Stimulated activated CD4-positive, alpha-beta T cell treated with anti-CD3 and anti-CD28 coated beads, TNF-alpha, amount 100 ng/mL, for 4 hours (primary cell): ENCODE results near the gene MRPL54.

ENCODE experiments used
- DNase-seq, 3 experiments: peaks; one replicate each; pipeline ENCODE4 v3.0.0-alpha.2; 2020; ENCODE audit warnings: low read depth in 3 of 3

MRPL54 gene

GRCh38 chr19:3762501-3763459 is at the start of gene MRPL54:
Gene MRPL54, plus strand, starts transcription at chr19:3762682. Its CDS starts 19 bp downstream, at chr19:3762701.
- DNase-seq: peak; percentile 98 to 99 (median 99)

- no peak for DNase-seq
Observed at GRCh38 chr19:3716147-3716668, 46.3 kb upstream of the MRPL54 start.

- no peak for DNase-seq
Observed at GRCh38 chr19:3719868-3720267, 42.6 kb upstream of the MRPL54 start.

GRCh38 chr19:3720349-3720917 is 42.0 kb upstream of the MRPL54 start:
- no peak for DNase-seq

GRCh38 chr19:3721131-3721886 is 41.2 kb upstream of the MRPL54 start:
- peak; percentile 77 to 79 (median 79) for DNase-seq

GRCh38 chr19:3721887-3722442 is 40.5 kb upstream of the MRPL54 start:
- DNase-seq: no peak

GRCh38 chr19:3722443-3723109 is 39.9 kb upstream of the MRPL54 start:
- no peak for DNase-seq

- DNase-seq: no peak
Observed at GRCh38 chr19:3723110-3723488, 39.4 kb upstream of the MRPL54 start.

GRCh38 chr19:3723883-3724282 is 38.6 kb upstream of the MRPL54 start:
- no peak for DNase-seq

- DNase-seq: no peak
Observed at GRCh38 chr19:3725121-3725520, 37.4 kb upstream of the MRPL54 start.

GRCh38 chr19:3725640-3726310 is 36.7 kb upstream of the MRPL54 start:
- no peak for DNase-seq

- DNase-seq: no peak
Observed at GRCh38 chr19:3730457-3730958, 32.0 kb upstream of the MRPL54 start.

GRCh38 chr19:3732108-3732507 is 30.4 kb upstream of the MRPL54 start:
- no peak for DNase-seq

GRCh38 chr19:3733549-3734309 is 28.8 kb upstream of the MRPL54 start:
- DNase-seq: no peak

- no peak for DNase-seq
Observed at GRCh38 chr19:3734310-3734600, 28.2 kb upstream of the MRPL54 start.

GRCh38 chr19:3736106-3736724 is 26.3 kb upstream of the MRPL54 start:
- no peak for DNase-seq

- no peak for DNase-seq
Observed at GRCh38 chr19:3737487-3738205, 24.8 kb upstream of the MRPL54 start.

- no peak for DNase-seq
Observed at GRCh38 chr19:3738477-3739220, 23.8 kb upstream of the MRPL54 start.
